ES-I3 (cell line): ENCODE measurements around the gene DSC2.

ENCODE experiments used
- H3K36me3 ChIP-seq: 2 replicates; pipeline ENCODE4 v1.6.1; 2013; ENCODE audit warnings: mild to moderate bottlenecking, low read length, control low read depth, moderate library complexity; ENCODE audit not compliant: insufficient read depth
- H3K4me1 ChIP-seq: 2 replicates; pipeline ENCODE4 v1.6.1; 2013; ENCODE audit warnings: mild to moderate bottlenecking, control low read depth, low read length; ENCODE audit not compliant: insufficient read depth
- H3K9ac ChIP-seq: 2 replicates; pipeline ENCODE4 v1.6.1; 2013; ENCODE audit warnings: low read depth, mild to moderate bottlenecking, low read length, moderate library complexity
- H3K9me3 ChIP-seq: 2 replicates; pipeline ENCODE4 v1.6.1; 2013; ENCODE audit warnings: mild to moderate bottlenecking, low read length, moderate library complexity; ENCODE audit not compliant: control insufficient read depth, insufficient read depth

Gene DSC2

DNA sequence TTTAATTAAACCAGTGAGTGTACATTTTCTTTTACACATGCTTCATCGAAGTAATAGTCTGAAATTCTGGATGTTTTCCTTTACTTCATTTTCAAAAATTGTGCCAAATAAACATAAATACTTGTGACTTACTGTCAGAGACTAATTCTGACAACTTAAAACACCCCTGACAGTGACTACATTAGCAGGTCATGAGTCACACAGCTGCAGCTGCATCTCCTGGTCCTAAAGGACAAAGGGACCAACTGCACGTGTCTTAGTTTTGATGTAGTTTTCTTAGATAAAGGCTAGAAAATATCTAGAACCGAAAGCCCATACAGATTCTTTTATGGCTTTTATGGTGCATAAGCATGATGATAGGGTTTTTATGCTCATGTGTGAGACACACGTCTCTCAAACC is 30.0 kb downstream of the DSC2 start:
- H3K4me1 ChIP-seq, result no peaks in the 10 kb centered on the region
- no peaks in the 10 kb centered on the region for H3K9me3 ChIP-seq
- H3K9ac ChIP-seq, result no peak overlapping the region
- H3K36me3 ChIP-seq, result peaks cover 12% of the 10 kb centered on the region

DNA sequence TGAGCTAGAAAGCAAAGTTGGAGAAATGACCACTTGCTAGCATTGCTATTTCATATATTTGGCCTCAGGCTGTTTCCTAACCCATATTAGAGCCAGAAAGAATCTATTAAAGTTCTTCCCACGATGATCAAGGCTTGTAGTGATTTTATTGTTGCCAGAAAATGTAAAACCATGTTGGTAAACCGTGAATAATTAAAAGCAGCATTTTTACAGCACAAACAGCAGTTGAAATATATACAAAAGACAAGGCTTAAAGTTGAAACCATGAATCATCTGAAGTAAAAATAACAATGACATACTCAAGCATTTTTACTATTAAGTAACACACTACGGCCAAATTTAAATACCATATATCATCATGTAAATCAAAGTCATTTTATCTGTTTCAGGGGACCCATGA is 32.0 kb downstream of the DSC2 start:
- no peaks in the 10 kb centered on the region for H3K4me1 ChIP-seq
- H3K9me3 ChIP-seq, result no peaks in the 10 kb centered on the region
- H3K36me3 ChIP-seq, result peaks cover 12% of the 10 kb centered on the region
- H3K9ac ChIP-seq, result no peak overlapping the region

DNA sequence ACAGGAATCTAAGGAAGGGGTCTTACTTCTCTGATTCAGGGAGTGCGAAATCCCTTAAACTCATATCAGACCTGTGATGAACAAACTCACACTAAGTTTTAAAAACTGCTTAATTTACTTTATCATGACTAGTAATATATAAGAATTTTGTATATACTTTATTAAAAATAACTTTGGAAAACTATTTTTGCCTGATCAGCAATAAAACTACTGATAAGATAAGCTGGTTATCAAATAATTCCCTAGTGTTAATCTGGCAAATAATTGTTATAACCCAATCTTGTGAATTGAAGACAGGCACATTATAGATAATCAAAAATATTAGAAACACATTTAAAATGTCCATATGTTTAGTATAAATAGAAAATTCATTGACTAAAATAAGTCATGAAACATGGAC is 36.0 kb downstream of the DSC2 start:
- Histone ChIP-seq H3K9ac (no peak overlapping the region), H3K9me3 (no peaks in the 10 kb centered on the region), H3K36me3 (peaks cover 5% of the 10 kb centered on the region; the same call in 1 of the 2 replicates), H3K4me1 (no peaks in the 10 kb centered on the region)

DNA sequence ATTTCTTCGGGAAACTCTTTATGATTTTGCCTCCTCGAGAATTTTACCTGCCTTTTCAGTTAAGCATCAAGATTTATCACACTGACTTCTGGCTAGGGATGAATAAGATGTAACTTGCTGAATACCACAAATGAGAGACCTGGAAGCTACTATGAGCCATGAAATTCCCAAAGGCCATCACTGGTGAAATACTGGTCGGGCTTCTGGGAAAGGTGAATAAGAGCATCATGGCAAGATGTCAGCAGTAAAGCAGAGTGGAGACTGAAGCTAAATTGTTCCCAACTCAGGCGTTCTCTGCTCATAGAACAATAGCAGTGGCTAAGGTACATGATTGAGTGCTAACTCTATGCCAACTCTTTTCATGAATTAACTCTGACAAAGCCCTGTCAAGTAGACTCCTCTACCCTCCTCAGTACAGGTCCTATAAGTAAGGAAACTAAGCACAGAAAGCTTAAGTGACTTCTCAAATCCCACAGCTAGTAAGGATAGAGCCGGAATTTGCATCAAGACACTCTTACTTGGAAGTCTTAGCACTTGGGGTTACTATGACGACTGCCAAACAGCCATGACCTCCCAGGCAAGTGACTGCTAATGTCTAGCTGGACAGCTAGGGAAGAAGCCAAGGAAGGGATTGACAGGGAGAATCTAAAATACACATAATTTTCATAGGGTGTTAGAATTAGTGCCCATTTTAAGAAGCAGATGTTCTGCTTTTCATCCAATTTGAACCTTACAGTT is 37.0 kb downstream of the DSC2 start:
- Histone ChIP-seq H3K9me3 (no peaks in the 10 kb centered on the region), H3K9ac (no peak overlapping the region), H3K4me1 (no peaks in the 10 kb centered on the region), H3K36me3 (peaks cover 5% of the 10 kb centered on the region; the same call in 1 of the 2 replicates)

DNA sequence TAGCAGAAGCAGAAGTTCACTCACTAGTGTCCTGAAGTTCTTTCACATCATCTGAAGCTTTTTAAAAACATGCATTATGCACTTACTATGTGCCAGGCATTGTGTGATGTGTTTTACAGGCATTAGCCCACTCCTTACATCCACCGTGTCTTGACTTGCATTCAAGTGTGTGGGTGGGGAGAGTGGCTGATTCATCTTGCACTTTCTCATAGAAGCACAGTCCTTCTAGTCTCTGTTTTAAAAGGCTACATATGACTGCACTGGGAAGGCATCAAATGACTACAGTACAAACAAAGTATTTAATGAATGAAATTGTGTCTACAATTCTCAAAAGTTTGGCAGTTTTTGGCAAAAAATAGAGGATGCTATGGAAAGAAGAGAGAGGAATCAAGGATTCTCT is 38.1 kb downstream of the DSC2 start:
- Histone ChIP-seq H3K9me3 (no peaks in the 10 kb centered on the region), H3K4me1 (no peaks in the 10 kb centered on the region), H3K36me3 (peaks cover 4% of the 10 kb centered on the region; the same call in 1 of the 2 replicates), H3K9ac (no peak overlapping the region)

GRCh38 chr18:31061945-31062344 is 40.3 kb downstream of the DSC2 start:
- Histone ChIP-seq H3K9me3 (no peaks in the 10 kb centered on the region), H3K4me1 (no peaks in the 10 kb centered on the region; the same call in 1 of the 2 replicates), H3K9ac (no peak overlapping the region), H3K36me3 (no peaks in the 10 kb centered on the region)

DNA sequence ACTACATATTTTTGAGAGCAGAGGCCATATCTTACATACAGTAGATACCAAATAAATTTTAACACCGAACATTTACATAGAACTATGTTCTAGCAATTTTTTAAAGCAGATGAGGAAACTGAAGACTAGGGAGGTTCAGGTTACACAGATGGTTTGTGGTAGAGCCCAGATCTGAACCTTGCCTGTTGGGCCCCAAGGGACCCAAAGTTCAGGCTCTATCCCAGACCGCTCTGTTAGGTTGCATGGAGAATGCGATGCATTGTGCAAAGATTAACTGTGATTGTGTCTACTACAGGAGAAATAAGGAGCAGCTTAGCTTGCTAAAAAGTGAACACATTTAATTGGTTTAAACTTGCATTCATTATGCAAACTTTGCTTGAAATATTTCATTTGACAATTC is 43.3 kb downstream of the DSC2 start:
- H3K9ac ChIP-seq, result no peak overlapping the region
- H3K36me3 ChIP-seq, result no peaks in the 10 kb centered on the region
- no peaks in the 10 kb centered on the region for H3K9me3 ChIP-seq
- peaks cover 11% of the 10 kb centered on the region; the same call in 1 of the 2 replicates for H3K4me1 ChIP-seq

DNA sequence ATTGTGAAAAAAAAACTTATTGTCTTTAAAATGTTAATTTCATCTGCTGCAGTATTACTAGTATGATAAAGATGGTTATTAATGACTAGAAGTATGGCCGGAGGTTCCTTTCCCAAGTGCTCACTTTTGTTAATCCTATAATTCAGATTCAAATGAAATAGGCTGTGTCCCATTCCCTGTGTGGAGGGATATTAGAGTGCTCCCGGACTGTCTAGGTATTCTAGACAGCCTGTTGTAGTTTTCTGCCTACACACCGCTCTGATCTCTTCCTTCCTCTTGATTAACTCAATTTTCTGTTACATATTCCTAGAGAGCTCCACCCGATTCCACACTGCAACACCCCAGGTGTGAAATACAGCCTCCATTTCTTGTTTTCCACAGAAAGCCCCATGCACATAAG is 44.3 kb downstream of the DSC2 start:
- Histone ChIP-seq H3K9ac (no peak overlapping the region), H3K4me1 (peaks cover 11% of the 10 kb centered on the region; the same call in 1 of the 2 replicates), H3K36me3 (no peaks in the 10 kb centered on the region), H3K9me3 (no peaks in the 10 kb centered on the region)

DNA sequence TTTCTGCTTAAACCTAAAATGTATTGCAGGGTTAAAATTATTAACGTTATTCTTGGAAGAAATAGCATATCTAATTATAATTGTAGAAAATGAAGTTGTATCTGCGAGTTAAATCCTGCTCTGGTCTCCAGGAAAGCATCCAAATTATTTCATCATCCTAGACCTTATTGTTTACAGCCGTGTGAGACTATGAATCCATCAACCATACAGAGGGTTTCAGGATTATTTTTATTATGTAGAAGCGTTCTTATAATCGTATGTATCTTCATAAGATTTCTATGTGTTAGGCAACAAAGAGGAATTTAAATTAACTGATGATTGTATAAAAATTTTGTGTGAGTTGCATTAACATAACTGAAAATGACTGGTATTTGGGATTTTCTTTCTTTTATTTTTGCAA is 45.2 kb downstream of the DSC2 start:
- Histone ChIP-seq H3K9me3 (no peaks in the 10 kb centered on the region), H3K4me1 (peaks cover 11% of the 10 kb centered on the region; the same call in 1 of the 2 replicates), H3K9ac (no peak overlapping the region), H3K36me3 (no peaks in the 10 kb centered on the region)

GRCh38 chr18:31056296-31056695 is 45.9 kb downstream of the DSC2 start:
- H3K9me3 ChIP-seq, result no peaks in the 10 kb centered on the region
- no peak overlapping the region for H3K9ac ChIP-seq
- H3K36me3 ChIP-seq, result no peaks in the 10 kb centered on the region
- H3K4me1 ChIP-seq, result peaks cover 11% of the 10 kb centered on the region; the same call in 1 of the 2 replicates

GRCh38 chr18:31050635-31051034 is 51.6 kb downstream of the DSC2 start:
- H3K9ac ChIP-seq, result no peak overlapping the region
- H3K4me1 ChIP-seq, result no peaks in the 10 kb centered on the region
- no peaks in the 10 kb centered on the region for H3K36me3 ChIP-seq
- H3K9me3 ChIP-seq, result no peaks in the 10 kb centered on the region

DNA sequence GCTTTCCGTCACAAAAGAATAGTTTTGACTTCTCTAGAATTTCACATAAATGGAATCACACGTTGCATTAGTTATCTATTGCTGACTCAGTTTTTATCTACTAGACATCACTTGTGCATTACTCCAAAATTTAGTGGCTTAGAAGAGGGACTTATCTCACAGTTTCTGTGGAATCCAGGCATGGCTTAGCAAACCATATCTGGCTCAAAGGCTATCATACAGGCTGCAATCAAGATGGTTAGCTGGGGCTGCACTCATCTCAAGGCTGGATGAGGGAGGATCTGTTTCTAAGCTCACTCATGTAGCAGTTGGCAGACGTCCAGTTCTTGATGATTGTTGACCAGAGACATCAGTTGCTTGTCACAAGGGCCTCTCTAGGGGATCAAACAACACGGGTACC is 53.0 kb downstream of the DSC2 start:
- no peak overlapping the region for H3K9ac ChIP-seq
- no peaks in the 10 kb centered on the region for H3K4me1 ChIP-seq
- H3K9me3 ChIP-seq, result no peaks in the 10 kb centered on the region
- no peaks in the 10 kb centered on the region for H3K36me3 ChIP-seq

GRCh38 chr18:31048216-31048615 is 54.0 kb downstream of the DSC2 start:
- Histone ChIP-seq H3K36me3 (no peaks in the 10 kb centered on the region), H3K4me1 (no peaks in the 10 kb centered on the region), H3K9me3 (no peaks in the 10 kb centered on the region; the same call in 1 of the 2 replicates), H3K9ac (no peak overlapping the region)

- H3K9ac ChIP-seq, result no peak overlapping the region
- no peaks in the 10 kb centered on the region; the same call in 1 of the 2 replicates for H3K9me3 ChIP-seq
- no peaks in the 10 kb centered on the region for H3K36me3 ChIP-seq
- no peaks in the 10 kb centered on the region for H3K4me1 ChIP-seq
Measured at GRCh38 chr18:31046916-31047315, 55.3 kb downstream of the DSC2 start.

DNA sequence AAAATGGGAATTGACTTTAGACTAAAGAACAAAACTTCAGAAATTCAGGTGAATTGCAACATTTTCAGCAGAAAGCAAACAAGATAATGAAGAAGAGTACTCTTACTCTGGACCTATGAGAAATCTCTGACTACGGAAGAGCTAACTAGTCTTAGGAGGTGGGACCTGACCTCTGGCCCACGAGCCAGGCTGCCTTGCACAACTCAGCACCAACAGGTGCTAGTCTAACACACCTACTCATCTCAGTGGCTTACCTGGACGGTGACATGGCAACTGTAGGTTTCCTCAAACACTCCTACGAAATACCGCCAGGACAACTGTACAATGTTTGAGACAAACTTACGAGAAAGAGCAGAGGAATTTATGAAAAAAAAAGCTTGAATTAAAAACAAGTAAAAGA is 56.6 kb downstream of the DSC2 start:
- no peaks in the 10 kb centered on the region for H3K36me3 ChIP-seq
- H3K9ac ChIP-seq, result no peak overlapping the region
- H3K4me1 ChIP-seq, result no peaks in the 10 kb centered on the region
- no peaks in the 10 kb centered on the region; the same call in 1 of the 2 replicates for H3K9me3 ChIP-seq
